HL-60 (cell line): ENCODE data around the gene TMPRSS13.

ENCODE experiments used
- GABPA ChIP-seq: IDR thresholded peaks from 2 replicates; pipeline ENCODE4 v1.6.1; 2012; ENCODE audit warnings: low read depth
- POLR2AphosphoS5 ChIP-seq: IDR thresholded peaks from 2 replicates; pipeline ENCODE4 v1.6.1; 2012; ENCODE audit warnings: low read depth
- TF ChIP-seq, protein P1 (sequence below): IDR thresholded peaks from one replicate; pipeline ENCODE4 v1.5.1; 2011; ENCODE audit warnings: low read length, control low read depth, inconsistent platforms; ENCODE audit not compliant: insufficient read depth
- TF ChIP-seq, protein P2 (sequence below): IDR thresholded peaks from 2 replicates; pipeline ENCODE4 v1.6.1; 2012; ENCODE audit warnings: low read depth; ENCODE audit not compliant: insufficient replicate concordance

DNA sequence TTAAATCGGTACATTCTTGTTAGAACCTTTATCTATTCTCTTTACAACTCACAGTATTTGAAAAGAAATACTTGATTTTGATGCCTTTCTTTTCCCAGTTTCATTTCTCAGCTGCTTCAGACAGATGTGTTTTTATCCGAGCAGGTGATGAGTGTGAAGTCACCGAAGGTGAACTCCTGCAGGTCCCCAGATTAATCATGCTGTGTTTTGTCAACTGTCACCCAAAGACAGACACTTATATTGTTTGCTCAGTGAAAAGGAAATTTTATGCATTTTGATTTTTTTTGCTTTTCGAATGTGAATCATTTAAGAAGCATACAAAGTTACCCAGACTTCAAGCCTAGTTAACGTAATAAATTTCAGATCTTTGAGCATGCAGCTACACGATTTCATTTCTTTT lies 7.8 kb upstream of the TMPRSS13 start:
- TF ChIP-seq, protein P1, sequence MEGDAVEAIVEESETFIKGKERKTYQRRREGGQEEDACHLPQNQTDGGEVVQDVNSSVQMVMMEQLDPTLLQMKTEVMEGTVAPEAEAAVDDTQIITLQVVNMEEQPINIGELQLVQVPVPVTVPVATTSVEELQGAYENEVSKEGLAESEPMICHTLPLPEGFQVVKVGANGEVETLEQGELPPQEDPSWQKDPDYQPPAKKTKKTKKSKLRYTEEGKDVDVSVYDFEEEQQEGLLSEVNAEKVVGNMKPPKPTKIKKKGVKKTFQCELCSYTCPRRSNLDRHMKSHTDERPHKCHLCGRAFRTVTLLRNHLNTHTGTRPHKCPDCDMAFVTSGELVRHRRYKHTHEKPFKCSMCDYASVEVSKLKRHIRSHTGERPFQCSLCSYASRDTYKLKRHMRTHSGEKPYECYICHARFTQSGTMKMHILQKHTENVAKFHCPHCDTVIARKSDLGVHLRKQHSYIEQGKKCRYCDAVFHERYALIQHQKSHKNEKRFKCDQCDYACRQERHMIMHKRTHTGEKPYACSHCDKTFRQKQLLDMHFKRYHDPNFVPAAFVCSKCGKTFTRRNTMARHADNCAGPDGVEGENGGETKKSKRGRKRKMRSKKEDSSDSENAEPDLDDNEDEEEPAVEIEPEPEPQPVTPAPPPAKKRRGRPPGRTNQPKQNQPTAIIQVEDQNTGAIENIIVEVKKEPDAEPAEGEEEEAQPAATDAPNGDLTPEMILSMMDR, result no peak
- TF ChIP-seq POLR2AphosphoS5 (no peak), GABPA (no peak)
- TF ChIP-seq, protein P2, sequence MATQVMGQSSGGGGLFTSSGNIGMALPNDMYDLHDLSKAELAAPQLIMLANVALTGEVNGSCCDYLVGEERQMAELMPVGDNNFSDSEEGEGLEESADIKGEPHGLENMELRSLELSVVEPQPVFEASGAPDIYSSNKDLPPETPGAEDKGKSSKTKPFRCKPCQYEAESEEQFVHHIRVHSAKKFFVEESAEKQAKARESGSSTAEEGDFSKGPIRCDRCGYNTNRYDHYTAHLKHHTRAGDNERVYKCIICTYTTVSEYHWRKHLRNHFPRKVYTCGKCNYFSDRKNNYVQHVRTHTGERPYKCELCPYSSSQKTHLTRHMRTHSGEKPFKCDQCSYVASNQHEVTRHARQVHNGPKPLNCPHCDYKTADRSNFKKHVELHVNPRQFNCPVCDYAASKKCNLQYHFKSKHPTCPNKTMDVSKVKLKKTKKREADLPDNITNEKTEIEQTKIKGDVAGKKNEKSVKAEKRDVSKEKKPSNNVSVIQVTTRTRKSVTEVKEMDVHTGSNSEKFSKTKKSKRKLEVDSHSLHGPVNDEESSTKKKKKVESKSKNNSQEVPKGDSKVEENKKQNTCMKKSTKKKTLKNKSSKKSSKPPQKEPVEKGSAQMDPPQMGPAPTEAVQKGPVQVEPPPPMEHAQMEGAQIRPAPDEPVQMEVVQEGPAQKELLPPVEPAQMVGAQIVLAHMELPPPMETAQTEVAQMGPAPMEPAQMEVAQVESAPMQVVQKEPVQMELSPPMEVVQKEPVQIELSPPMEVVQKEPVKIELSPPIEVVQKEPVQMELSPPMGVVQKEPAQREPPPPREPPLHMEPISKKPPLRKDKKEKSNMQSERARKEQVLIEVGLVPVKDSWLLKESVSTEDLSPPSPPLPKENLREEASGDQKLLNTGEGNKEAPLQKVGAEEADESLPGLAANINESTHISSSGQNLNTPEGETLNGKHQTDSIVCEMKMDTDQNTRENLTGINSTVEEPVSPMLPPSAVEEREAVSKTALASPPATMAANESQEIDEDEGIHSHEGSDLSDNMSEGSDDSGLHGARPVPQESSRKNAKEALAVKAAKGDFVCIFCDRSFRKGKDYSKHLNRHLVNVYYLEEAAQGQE, result no peak
